Inferior parietal cortex (tissue), 1 donor: ENCODE measurements around the gene CHRM5.
"Not testable (repeated sequence)": the region's sequence is repeated elsewhere in the genome, so short reads cannot be mapped to it uniquely, and the experiment has no call there.

Source experiments
- DNase-seq: peaks from one replicate; pipeline ENCODE4 v3.0.0-alpha.2; 2016; ENCODE audit errors: extremely low spot score

The CHRM5 gene

GRCh38 chr15:34039790-34040113, 71.5 kb downstream of the CHRM5 start:
- no peak for DNase-seq

GRCh38 chr15:34043391-34043790, 75.1 kb downstream of the CHRM5 start:
- no peak for DNase-seq

DNA sequence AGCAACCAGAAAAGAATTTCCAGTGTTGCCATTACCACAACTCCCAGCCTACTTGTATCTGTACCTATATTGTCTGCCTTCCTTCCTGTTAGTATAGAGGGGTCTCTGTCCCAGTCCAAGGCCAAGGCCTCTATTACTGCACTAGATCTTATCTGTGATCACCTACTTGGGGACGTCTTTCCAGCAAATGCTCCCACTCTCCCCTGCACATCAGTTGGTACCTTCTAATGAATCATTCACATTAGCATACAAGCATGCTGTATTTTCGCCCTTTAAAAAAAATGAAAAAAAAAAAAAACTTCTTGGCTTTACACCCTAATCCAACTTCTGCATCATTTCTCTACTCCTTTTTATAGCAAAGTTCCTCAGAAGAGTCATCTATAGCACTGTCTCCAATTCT, 75.5 kb downstream of the CHRM5 start:
- DNase-seq, result no peak

GRCh38 chr15:34046471-34047145, 78.3 kb downstream of the CHRM5 start:
- DNase-seq, result no peak

- DNase-seq, result no peak
Measured at GRCh38 chr15:34047893-34048775, 79.8 kb downstream of the CHRM5 start.

DNA sequence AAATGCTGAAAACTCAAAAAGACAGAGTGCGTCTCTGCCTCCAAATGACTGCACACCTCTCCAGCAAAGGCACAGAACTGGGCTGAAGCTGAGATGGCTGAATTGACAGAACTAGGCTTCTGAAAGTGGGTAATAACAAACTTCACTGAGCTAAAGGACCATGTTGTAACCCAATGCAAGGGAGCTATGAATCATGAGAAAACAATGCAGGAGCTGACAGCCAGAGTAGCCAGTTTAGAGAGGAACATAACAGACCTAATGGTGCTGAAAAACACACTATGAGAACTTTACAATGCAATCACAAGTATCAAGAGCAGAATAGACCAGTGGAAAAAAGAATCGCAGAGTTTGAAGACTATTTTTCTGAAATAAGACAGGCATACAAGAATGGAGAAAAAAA, 80.8 kb downstream of the CHRM5 start:
- DNase-seq, result no peak

GRCh38 chr15:34050385-34050784, 82.1 kb downstream of the CHRM5 start:
- DNase-seq, result not testable (repeated sequence)

GRCh38 chr15:34054081-34054707, 85.9 kb downstream of the CHRM5 start:
- DNase-seq, result no peak

GRCh38 chr15:34055868-34056595, 87.7 kb downstream of the CHRM5 start:
- DNase-seq, result no peak

- DNase-seq, result no peak
Measured at GRCh38 chr15:34056911-34057310, 88.6 kb downstream of the CHRM5 start.

DNA sequence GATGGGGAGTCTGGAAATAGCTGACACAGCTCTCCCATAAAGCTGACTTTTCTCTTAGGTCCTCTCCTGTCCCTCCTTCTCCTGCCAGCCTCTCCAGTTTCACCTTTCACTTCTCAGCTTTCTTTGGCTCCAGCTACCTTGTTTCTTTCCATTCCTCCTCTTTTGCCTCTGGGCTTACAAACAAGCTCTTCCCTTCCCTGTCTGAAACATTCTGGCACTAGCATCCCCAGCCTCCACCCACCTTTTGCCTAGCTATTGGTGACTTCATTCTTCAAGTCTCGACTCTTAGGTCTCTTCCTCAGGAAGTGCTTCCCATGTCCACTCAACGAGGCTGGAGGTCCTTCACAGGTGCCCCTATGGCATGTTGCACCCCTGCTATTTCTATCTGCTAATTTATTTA, 91.2 kb downstream of the CHRM5 start:
- DNase-seq, result no peak

GRCh38 chr15:34059946-34060345, 91.6 kb downstream of the CHRM5 start:
- DNase-seq, result no peak

DNA sequence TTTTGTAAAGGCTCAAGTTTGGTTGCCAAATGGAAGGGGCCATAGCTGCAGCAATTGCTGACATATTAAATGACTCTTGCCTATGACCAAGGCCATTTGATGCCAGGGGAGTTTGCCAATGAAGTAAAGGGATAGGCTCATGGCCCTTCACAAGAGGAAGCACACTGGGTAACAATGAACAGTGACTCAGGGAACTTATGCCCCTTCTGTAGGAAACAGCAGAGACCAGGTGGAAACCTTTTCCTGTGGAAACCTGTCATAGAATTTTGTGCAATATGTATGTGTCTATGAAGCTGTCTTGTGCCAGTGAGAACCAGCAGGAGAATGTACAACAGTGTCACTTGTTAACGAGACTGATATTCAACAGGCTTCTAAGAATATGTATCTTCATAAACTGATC, 96.1 kb downstream of the CHRM5 start:
- DNase-seq, result no peak

GRCh38 chr15:34065261-34065660, 97.0 kb downstream of the CHRM5 start:
- no peak for DNase-seq

GRCh38 chr15:34065941-34066340, 97.6 kb downstream of the CHRM5 start:
- DNase-seq, result no peak

GRCh38 chr15:34070003-34070402, 101.7 kb downstream of the CHRM5 start:
- DNase-seq, result no peak

DNA sequence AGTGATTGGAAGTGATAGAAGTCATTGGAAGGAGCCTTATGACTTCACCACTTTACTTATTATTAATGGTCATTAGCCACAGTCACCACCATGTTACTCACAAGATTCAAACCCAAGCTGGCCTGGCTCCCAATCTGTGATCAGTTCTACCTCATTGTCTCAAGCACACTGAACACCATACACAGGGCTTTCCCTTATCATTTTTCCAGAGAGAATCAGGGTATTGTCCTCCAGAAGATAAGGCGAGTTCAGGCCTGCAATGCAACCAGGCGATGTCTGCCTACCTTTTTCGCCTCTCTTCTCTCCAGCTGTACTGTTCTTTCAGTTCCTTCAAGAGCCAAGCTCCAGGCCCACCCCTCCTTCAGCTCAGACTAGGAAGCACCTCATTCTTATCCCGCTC, 108.5 kb downstream of the CHRM5 start:
- no peak for DNase-seq

DNA sequence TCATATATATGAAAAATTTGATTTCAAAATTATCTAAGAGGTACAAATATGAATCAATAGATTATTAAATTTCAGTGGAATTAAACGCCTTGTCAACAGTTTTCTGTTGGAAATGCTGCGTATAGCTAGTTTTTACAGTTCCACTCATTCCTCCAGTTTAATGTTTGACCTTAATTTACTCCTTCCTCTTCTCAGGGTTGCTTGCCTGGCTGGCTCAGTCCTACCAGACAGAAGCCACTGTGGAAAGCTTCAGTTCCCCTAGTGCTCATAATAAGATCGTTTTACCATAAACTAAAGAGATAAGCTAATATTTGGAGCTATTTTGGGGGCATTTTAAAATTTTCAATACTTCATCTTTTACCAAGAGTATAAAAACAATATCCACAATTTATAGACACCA, 110.6 kb downstream of the CHRM5 start:
- DNase-seq, result no peak

DNA sequence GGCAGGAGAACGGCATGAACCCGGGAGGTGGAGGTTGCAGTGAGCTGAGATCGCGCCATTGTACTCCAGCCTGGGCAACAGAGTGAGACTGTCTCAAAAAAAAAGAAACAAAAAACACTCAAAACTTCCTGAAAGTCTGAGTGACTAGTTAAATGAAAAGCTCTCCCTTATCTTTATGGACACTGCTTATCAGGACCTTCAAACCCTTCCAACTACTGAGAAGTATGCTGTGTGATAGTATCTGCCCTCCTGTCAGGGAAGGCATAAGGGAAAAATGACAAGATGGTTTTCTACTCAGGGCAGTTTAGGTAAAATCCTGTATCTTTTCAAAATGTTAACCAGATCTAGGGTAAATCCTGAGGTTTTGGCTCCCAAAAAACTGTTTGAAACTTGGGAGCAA, 111.6 kb downstream of the CHRM5 start:
- DNase-seq, result no peak

- peak; percentile 39 for DNase-seq
Measured at GRCh38 chr15:34084086-34084485, 115.8 kb downstream of the CHRM5 start.

GRCh38 chr15:34085746-34086145, 117.4 kb downstream of the CHRM5 start:
- DNase-seq, result no peak

GRCh38 chr15:34099914-34100313, 131.6 kb downstream of the CHRM5 start:
- DNase-seq, result no peak
